K562 (cell line): ENCODE results near the gene KRT1. TPM values are rescaled to one million over a fixed set of nuclear protein-coding genes. Genes with fewer than 3 reads are reported as not detected.

ENCODE experiments used
- ATAC-seq: fragments of 200-7000 bp; cut with Tn5 transposase; 3 replicates; pipeline ENCODE4 v1.9.1; 2020; ENCODE audit warnings: moderate library complexity
- BruUV-seq: library from RNA; stranded (reverse); fragments of 400-500 nt; replicated peaks from 2 replicates; lab custom pipeline; 2021; lab: Mats Ljungman, UMichigan
- CTCF ChIA-PET: fragments of 300-600 bp; formaldehyde crosslinking; extraction: SDS; loops from one replicate; lab custom pipeline; 2021; ENCODE audit warnings: low intra/inter-chr PET ratio; lab: Yijun Ruan, JAX
- POLR2A ChIA-PET: fragments of 300-600, 350-650 bp; sonication (Branson Sonifier 250); formaldehyde crosslinking; extraction: SDS; loops from one replicate; lab custom pipeline; 2021; ENCODE audit warnings: antibody characterized with exemption, inconsistent platforms; lab: Yijun Ruan, JAX
- DNase-seq, 4 experiments: peaks; one replicate each; pipeline versions ENCODE4 v3.0.0 to v3.0.0-alpha.2; 2011 to 2018; ENCODE audit warnings: low spot score in 3 of 4, mixed read lengths in 3 of 4; ENCODE audit errors: extremely low read depth in 1 of 4
- FAIRE-seq: peaks from 2 replicates; lab custom pipeline; 2011; peaks lifted over from hg19 to GRCh38; lab: Jason Lieb, UNC
- H2AFZ ChIP-seq: 2 replicates; pipeline ENCODE4 v1.6.0; 2011; ENCODE audit warnings: low read depth, low read length, control low read depth, inconsistent platforms
- H3K27ac ChIP-seq: fragments of 200-600 bp; 3 replicates; pipeline ENCODE4 v1.8.0; 2011; ENCODE audit warnings: low read depth, mild to moderate bottlenecking, control low read depth, inconsistent platforms, low read length, moderate library complexity, mixed read lengths; ENCODE audit errors: extremely low read depth
- H3K27me3 ChIP-seq, 2 experiments: fragments of 300-600 bp in 1 of 2; 2 replicates in 1 of 2; 3 replicates in 1 of 2; pipeline versions ENCODE4 v1.6.0 to v1.8.0; 2011; ENCODE audit warnings: inconsistent platforms in 2 of 2, low read length in 2 of 2, mild to moderate bottlenecking in 1 of 2, mixed read lengths in 1 of 2, moderate library complexity in 1 of 2; ENCODE audit not compliant: control insufficient read depth in 2 of 2, insufficient read depth in 2 of 2
- H3K36me3 ChIP-seq: fragments of 300-600 bp; 3 replicates; pipeline ENCODE4 v1.8.0; 2011; ENCODE audit warnings: mild to moderate bottlenecking, low read length, inconsistent platforms; ENCODE audit not compliant: control insufficient read depth, insufficient read depth
- H3K4me1 ChIP-seq, 2 experiments: fragments of 200-600 bp in 1 of 2; replicated peaks in 1 of 2; 2 replicates in 1 of 2; 3 replicates in 1 of 2; pipeline versions ENCODE4 v1.5.1 to v1.8.0; 2011; ENCODE audit warnings: inconsistent platforms in 2 of 2, low read length in 2 of 2, mild to moderate bottlenecking in 1 of 2, mixed read lengths in 1 of 2, moderate library complexity in 1 of 2; ENCODE audit not compliant: control insufficient read depth in 2 of 2, insufficient read depth in 2 of 2
- H3K4me2 ChIP-seq: 2 replicates; pipeline ENCODE4 v1.6.1; 2011; ENCODE audit warnings: low read length, control low read depth, inconsistent platforms, mixed read lengths; ENCODE audit not compliant: insufficient read depth
- H3K4me3 ChIP-seq: fragments of 200-600 bp; sonication (generic), shearing (Covaris generic); 2 replicates; pipeline ENCODE4 v1.5.1; 2016; ENCODE audit warnings: control low read depth, inconsistent platforms
- H3K79me2 ChIP-seq: fragments of 200-600 bp; 3 replicates; pipeline ENCODE4 v1.8.0; 2011; ENCODE audit warnings: low read length, inconsistent platforms; ENCODE audit not compliant: control insufficient read depth, insufficient read depth
- H3K9ac ChIP-seq, 2 experiments: 2 replicates each; pipeline versions ENCODE4 v1.6.0 to v1.6.1; 2011; ENCODE audit warnings: low read depth in 2 of 2, low read length in 2 of 2, control low read depth in 1 of 2, inconsistent platforms in 1 of 2, mild to moderate bottlenecking in 1 of 2, mixed read lengths in 1 of 2; ENCODE audit not compliant: insufficient read depth in 1 of 2
- H3K9me1 ChIP-seq: one replicate; pipeline ENCODE4 v1.6.0; 2011; ENCODE audit warnings: inconsistent platforms, mild to moderate bottlenecking, low read length, moderate library complexity; ENCODE audit not compliant: control insufficient read depth, insufficient read depth
- H3K9me3 ChIP-seq: replicated peaks from 2 replicates; pipeline ENCODE4 v1.5.1; 2011; ENCODE audit warnings: low read depth, low read length, inconsistent platforms; ENCODE audit not compliant: control insufficient read depth, insufficient read depth
- H4K20me1 ChIP-seq: replicated peaks from 2 replicates; pipeline ENCODE4 v1.6.1; 2011; ENCODE audit warnings: low read length, inconsistent platforms, mixed read lengths; ENCODE audit not compliant: control insufficient read depth, insufficient read depth
- CBFA2T3 ChIP-seq: fragments of 450-650 bp; IDR thresholded peaks from 2 replicates; pipeline ENCODE4 v1.6.1; 2017
- GTF2B ChIP-seq: IDR thresholded peaks from 2 replicates; pipeline ENCODE4 v1.6.1; 2011; ENCODE audit not compliant: insufficient read length; ENCODE audit errors: extremely low read depth
- L3MBTL2 ChIP-seq: fragments of 450-650 bp; IDR thresholded peaks from 2 replicates; pipeline ENCODE4 v1.6.1; 2016; ENCODE audit warnings: mild to moderate bottlenecking, moderate library complexity
- MAFF ChIP-seq: IDR thresholded peaks from 2 replicates; pipeline ENCODE4 v1.6.1; 2012; ENCODE audit warnings: low read length, improper control_type of control experiment
- RFX5 ChIP-seq: IDR thresholded peaks from 2 replicates; pipeline ENCODE4 v1.6.1; 2011; ENCODE audit warnings: low read depth, mild to moderate bottlenecking, improper control_type of control experiment, low read length
- TAL1 ChIP-seq: fragments of 450-650 bp; IDR thresholded peaks from 2 replicates; pipeline ENCODE4 v1.6.1; 2016; ENCODE audit warnings: mild to moderate bottlenecking
- THAP12 ChIP-seq: fragments of 250-450 bp; sonication (Bioruptor Pico); IDR thresholded peaks from 2 replicates; pipeline ENCODE4 v1.9.0; 2021; ENCODE audit warnings: mild to moderate bottlenecking, inconsistent platforms
- ZKSCAN3 ChIP-seq: fragments of 250-450 bp; sonication (Bioruptor Pico); IDR thresholded peaks from 2 replicates; pipeline ENCODE4 v1.4.0; 2020
- ZNF239 ChIP-seq: fragments of 250-450 bp; sonication (Bioruptor Pico); IDR thresholded peaks from 2 replicates; pipeline ENCODE4 v1.4.0; 2020; ENCODE audit warnings: mild to moderate bottlenecking
- ZNF780A ChIP-seq: fragments of 250-450 bp; sonication (Bioruptor Pico); IDR thresholded peaks from 2 replicates; pipeline ENCODE4 v1.5.0; 2021; ENCODE audit warnings: mild to moderate bottlenecking
- WGBS: fragments of 100-300 bp; shearing (Covaris generic); methylation state at CpG from one replicate; pipeline ENCODE4 v1.1.6; 2016; ENCODE audit warnings: low coverage, mixed read lengths; ENCODE audit not compliant: insufficient coverage; ENCODE audit errors: missing lambda C conversion rate; 5-methylcytosine and 5-hydroxymethylcytosine counted together
- in situ Hi-C: fragments of 300-500 bp; cut with MboI; formaldehyde crosslinking; loops from 4 replicates; pipeline ENCODE4 v1.15.0; 2018; ENCODE audit warnings: inconsistent platforms, mixed read lengths
- intact Hi-C: fragments of 100-400 bp; cut with micrococcal nuclease; formaldehyde crosslinking; loops from 2 replicates; pipeline ENCODE4 v1.14.2; 2022
- polyA plus RNA-seq, 8 experiments: library from polyadenylated mRNA; depleted of rRNA in 4 of 8; stranded (reverse) in 5 of 8; unstranded in 3 of 8; fragments of >200 nt; fragmentation: Nextera tagmentation in 2 of 8; fragmentation: Illumina TruSeq in 1 of 8; extraction: Ambion mirVana in 2 of 8; extraction: Trizol in 1 of 8; gene quantifications; 2 replicates each; pipeline versions ENCODE4 v1.2.1 to v1.2.3, GENCODE V29; 2011 to 2014; ENCODE audit warnings: inconsistent platforms in 1 of 8, missing spikeins in 1 of 8
- total RNA-seq, 7 experiments: library from RNA; depleted of rRNA in 6 of 7; stranded (reverse); fragments of >200 nt in 6 of 7; fragmentation: Illumina TruSeq in 2 of 7; extraction: Trizol in 2 of 7; gene quantifications; 2 replicates each; pipeline versions ENCODE4 v1.2.1 to v1.2.3, GENCODE V29; 2011 to 2021; ENCODE audit warnings: low replicate concordance in 1 of 7

Gene KRT1
- total and polyA plus RNA-seq, 9 of the 15 experiments (the other 6 are each of a cell fraction or from before 2014, with no cell fraction given), result 0.18 TPM; not detected in 8

DNA sequence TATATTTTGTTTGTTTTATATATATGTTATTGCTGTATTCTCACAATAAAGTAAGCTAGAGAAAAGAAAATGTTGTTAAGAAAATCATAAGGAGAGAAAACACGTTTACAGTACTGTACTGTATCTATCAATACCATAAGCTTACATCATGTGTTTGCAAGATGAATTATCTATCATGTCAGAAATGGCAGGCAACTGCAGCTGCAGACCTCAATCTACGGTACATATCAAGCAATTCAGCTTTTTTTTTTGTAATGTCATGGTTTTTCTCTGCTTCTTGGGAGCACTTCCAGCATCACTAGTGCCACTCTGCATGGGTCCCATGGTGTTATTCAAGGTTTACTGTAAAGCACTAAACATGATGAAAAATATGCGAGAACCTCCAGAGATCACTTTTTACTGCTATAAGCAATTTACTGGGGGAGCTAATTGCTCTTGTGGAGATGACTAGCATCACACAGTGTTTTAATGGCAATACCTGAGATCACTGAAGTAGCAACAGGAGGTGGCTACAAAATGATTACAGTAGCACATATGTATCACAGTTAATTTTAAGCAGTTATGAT is 19.2 kb downstream of the KRT1 start (continued):
- TF ChIP-seq CBFA2T3 (peak; percentile 77), MAFF (peak; percentile 42; the same call in 1 of the 2 replicates), TAL1 (peak; percentile 55)

DNA sequence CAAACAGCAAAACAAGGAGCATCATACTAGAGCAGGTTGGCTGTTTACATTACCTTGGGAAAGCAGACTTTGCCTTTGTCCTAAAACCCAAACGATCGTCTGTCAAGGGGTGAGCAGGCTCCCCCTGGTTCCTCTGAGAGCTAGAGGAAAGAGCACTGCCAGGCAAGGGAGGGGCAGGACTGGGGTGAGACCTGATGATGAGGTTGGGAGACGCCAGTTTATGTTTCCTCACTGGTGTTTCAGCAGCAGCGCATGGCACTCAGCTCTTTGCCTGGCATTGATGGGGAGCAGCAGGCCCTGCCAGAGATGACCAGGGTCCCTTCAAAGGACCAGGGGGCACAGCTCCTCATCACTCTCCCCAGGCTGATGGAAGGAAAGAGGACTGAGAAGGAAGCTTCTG is 20.3 kb downstream of the KRT1 start:
- CTCF ChIA-PET, result no interaction called here
- Histone ChIP-seq H2AFZ (no peak overlapping the region; the same call in 1 of the 2 replicates), H3K4me2 (no peak overlapping the region), H3K27me3 (no peaks in the 10 kb centered on the region), H3K4me3 (no peak overlapping the region), H3K27ac (no peak overlapping the region), H3K79me2 (no peaks in the 10 kb centered on the region), H4K20me1 (no peaks in the 10 kb centered on the region), H3K9me1 (peaks cover 2% of the 10 kb centered on the region), H3K36me3 (no peaks in the 10 kb centered on the region), H3K9ac (no peak overlapping the region), H3K9me3 (no peaks in the 10 kb centered on the region), H3K4me1 (peaks cover 49 to 58% of the 10 kb centered on the region in 2 experiments)
- ATAC-seq (no peak), FAIRE-seq (no peak), DNase-seq (no peak)
- TF ChIP-seq GTF2B (no peak), THAP12 (no peak), RFX5 (no peak), L3MBTL2 (no peak), ZNF239 (CRISPR knock-in tag) (no peak), ZKSCAN3 (no peak), ZNF780A (CRISPR knock-in tag) (no peak)
- intact Hi-C loops (loop anchor here (5.0 kb wide), 1 partner anchor 73 kb away; no protein-coding TSS in a partner anchor), in situ Hi-C loops (no loop called here)
- POLR2A ChIA-PET, result interaction anchor here (0.6 to 0.7 kb wide), 2 partner anchors 15 to 56 kb away, joined by 3 read pairs; no protein-coding TSS in a partner anchor
- BruUV-seq, result no TSS peak
- 83% methylated on average over 4 of the region's 4 CpGs for WGBS
